SU-DHL-6 (cell line): ENCODE measurements around the gene TRIP13.

Experiments used
- EZH2phosphoT487 ChIP-seq: fragments of 200-600 bp; sonication (generic), shearing (Covaris generic); conservative IDR thresholded peaks from 2 replicates; pipeline ENCODE4 v1.6.1; 2018; ENCODE audit warnings: mild to moderate bottlenecking, antibody characterized with exemption, low read length, moderate library complexity, mixed read lengths
- TF ChIP-seq, protein P1 (sequence below): fragments of 200-600 bp; sonication (generic); IDR thresholded peaks from one replicate; pipeline ENCODE4 v1.5.1; 2017; ENCODE audit warnings: antibody characterized with exemption, mild to moderate bottlenecking, low read length, moderate library complexity; ENCODE audit not compliant: insufficient read depth, poor library complexity, severe bottlenecking

DNA sequence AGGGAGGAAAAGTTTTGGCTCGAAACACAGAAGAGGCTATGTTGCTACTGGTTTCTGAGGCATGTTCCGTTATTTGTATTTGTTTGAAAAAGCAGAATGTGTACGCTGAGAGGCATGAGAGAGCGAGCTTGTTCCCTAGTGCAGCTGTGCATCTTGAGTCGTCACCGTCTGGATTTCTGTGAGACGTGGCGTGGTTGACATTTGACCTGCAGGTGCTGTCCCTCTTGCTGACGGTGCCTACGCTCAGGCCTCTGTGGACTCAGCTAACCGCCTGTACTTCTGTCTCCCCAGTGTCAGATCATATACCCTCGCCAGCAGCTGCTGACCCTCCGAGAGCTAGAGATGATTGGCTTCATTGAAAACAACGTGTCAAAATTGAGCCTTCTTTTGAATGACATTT is 21.5 kb downstream of the TRIP13 start:
- TF ChIP-seq, protein P1, sequence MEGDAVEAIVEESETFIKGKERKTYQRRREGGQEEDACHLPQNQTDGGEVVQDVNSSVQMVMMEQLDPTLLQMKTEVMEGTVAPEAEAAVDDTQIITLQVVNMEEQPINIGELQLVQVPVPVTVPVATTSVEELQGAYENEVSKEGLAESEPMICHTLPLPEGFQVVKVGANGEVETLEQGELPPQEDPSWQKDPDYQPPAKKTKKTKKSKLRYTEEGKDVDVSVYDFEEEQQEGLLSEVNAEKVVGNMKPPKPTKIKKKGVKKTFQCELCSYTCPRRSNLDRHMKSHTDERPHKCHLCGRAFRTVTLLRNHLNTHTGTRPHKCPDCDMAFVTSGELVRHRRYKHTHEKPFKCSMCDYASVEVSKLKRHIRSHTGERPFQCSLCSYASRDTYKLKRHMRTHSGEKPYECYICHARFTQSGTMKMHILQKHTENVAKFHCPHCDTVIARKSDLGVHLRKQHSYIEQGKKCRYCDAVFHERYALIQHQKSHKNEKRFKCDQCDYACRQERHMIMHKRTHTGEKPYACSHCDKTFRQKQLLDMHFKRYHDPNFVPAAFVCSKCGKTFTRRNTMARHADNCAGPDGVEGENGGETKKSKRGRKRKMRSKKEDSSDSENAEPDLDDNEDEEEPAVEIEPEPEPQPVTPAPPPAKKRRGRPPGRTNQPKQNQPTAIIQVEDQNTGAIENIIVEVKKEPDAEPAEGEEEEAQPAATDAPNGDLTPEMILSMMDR = no peak
- TF ChIP-seq EZH2phosphoT487 = no peak
